NCI-H1092 (cell line): ENCODE measurements around the gene LRBA.
A peak's percentile ranks its signal among the peaks of the same experiment; 100 is the strongest.

Source experiments
- DNase-seq: peaks from one replicate; lab custom pipeline; 2025; lab: John Stamatoyannopoulos, UW

LRBA gene

DNA sequence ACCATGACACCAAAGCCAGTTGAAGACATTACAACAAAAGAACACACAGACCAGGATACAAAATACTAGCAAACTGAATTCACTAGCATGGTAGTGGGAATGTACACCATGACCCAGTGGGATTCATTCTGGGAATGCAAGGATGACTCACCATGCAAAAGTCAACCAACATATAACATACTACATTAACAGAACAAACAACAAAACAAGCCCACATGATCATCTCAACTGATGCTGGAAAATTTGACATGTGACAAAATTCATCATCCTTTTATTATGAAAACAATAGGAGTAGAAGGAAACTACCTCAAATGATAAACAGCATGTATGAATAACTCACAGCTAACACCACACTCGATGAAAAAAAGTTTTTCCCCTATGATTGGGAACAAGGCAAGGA is 746.6 kb downstream of the LRBA start:
- DNase-seq: no peak

DNA sequence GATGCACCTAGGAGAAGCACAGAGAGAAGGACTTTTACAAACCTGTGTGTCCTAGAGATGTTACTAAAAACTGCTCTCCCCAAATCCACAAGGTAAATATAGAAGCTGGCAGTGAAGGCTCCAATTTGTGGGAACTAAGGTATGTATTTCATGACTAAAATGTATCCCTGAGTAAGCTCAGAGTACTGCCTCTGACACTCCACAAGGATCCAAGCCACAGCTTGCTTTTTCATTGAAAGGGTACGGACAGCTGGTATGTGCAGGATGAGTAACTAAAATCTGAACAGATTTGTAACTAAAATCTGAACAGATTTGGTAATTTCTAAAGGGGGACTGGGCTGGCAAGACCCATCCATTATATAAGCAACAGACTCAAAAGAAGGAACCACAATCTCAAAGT is 749.3 kb downstream of the LRBA start:
- DNase-seq: no peak

DNA sequence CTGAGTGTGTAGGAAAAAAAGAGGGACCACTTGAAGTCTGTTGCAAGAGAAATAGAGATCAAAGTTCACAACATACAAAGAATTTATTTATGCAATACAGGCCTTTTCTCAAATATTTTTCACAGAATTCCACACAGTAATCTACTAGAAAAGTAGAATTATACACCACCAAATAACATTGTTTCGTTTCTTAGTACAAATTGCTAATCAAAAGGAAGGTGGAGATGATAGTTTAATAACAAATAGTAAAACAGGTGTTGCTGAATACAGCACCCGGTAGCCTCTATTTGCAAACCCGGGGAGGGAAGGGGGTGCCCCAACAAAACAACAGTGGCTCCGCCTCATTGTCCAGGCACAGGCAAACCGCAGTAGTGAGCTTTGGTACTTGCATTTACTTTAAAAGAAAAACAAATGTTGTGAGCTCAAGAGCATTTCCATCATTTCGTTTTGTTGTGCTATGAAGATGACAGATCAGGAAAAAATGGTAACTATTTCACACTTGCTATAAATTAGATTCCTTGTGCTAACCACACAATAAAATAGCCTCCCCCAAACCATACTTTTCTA is 750.4 kb downstream of the LRBA start:
- no peak for DNase-seq

DNA sequence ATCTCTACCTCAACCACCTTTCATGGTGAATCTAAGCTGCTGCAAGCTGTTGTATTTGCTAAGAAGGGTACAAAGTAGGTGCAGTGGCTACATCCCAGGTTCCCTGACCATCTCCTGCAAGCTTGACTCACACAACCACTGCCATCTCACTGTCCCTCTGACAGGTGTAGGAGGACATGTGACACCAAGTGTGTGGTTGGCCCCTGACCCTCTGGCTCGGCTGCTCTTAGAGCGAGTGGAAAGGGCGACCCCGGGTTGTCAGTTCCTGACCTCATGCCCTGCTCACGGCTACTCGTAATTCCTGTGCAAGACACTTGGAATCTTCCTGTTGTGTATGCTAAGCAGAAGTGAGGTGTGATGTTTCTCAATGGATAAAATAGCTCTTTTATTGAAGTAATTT is 752.5 kb downstream of the LRBA start:
- DNase-seq: no peak

DNA sequence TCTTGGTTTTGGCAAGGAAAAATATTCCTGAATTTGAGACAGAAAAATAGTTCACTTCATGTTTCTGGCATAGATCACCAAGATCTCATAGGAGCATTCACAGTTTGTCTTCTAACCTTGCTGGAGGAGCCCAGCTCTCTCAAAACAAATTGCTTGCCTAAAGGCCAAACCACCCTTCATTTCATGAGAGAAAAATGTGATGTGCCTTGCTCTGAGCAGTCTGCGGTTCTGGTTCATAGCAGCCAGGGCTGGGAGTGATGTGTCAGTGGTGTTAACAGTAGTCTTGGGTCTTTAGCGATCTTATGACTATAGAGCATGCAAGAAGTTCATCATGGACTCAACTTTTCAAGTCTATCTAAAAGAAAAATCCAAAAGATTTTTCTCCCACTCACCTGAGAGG is 753.5 kb downstream of the LRBA start:
- DNase-seq: no peak

DNA sequence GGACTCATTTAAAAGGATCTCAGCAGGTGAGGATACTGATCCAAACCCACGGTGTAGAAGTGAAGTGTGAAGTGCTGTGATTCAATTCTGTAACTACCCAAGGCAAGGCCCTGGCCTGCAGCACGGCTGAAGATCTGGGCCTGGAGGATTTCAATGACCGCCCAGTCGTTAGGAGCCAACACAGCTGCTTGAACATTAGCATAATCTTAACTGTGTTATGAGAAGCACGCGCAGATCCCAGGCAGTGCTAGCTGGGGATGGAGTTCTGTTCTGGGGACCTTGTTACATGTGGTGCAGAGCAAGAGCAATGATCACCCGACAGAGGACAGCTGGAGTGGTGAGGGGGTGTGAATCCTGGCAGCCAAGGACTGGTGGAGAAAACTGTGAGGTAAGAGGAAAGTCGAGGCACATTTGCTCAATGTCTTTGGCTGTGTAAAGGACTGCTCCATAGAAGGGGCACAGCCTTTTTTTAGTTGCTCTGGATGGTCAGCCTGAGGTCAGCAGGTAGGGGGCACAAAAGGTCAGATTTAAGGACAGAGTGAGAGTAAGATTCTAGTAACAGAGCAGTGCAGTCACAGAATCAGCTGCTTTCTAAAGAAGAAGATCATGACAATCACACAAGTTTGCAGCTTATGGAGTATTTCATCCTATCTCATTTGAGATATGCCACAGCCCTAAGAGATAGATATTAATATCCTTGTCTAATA is 755.1 kb downstream of the LRBA start:
- DNase-seq: no peak

DNA sequence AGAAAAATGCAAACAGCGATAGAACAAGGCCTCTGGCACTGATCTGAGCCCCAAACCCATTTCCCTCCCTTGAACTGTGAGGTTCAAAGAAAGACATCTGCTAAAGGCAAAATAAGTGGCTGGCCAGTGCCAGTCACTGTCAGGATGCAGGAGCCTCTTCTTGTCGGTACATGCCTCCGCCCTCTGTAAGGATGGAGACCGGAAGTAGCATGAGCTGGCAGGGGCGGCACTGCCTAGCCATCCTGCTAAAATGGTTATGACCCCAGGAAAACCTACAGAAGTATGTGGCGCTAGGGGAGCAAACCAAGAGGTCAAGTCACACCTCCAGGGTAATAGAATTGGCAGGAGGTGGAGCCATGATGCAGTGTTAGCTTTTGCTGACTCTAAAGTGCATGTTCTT is 756.5 kb downstream of the LRBA start:
- no peak for DNase-seq

DNA sequence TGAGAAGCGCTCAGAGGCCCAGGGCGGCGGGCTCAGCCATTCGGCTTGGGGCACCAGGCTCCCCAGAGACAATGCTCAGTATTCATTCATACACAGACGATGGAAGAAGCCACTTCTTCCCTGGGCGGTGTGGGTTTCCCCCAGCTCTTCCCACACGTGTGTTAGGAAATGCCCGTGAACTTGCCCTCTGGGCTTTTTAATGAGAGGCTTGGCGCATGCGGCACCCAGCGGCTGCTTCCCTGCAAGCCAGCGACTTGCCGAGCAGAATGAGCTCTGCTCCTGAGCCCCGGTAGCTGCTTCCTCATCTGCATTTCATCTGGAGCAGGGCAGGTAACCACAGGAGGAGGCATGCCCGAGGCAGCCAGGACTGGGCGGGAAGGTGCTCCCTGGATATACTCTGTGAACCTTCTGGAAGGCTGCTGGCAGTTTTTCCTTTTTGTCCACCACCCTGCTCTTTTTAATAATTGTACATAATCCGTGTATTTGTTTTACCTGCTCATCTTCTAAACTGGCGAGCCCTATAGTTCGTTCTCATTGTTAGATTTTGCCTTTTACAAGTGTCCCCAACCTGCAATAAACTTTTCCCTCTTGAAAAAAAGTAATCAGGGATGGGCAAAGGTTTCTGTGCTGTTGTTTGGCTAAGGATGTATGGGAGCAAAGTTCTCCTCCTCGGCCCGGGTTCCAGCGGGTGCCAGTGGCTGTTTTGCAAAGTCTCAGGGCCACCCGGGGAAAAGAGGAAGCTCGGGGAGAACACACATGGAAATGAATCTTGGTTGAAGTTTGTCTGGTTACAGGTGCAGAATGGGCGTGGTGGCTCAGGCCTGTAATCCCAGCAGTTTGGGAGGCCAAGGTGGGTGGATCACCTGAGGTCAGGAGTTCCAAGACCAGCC is 758.0 kb downstream of the LRBA start:
- no peak for DNase-seq

DNA sequence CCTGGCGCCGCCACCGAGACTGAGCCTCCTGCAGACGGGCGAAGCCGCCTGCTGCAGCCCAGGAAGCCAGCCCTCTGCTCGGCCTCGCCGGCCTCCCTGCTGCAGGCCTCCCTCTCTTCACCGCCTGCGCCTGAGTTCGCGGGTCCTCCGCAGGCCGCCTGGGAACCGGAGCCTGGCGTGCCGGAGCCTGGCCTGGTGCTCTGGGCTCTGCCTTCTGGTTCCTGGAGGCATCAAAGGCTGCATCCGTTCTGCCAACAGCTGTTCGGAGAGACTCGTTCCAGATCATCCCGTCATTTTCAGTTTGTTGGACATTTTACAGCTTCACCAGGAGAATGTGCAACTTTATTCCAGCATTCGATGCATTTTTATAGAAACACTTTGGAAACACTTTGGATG is 758.9 kb downstream of the LRBA start:
- no peak for DNase-seq

DNA sequence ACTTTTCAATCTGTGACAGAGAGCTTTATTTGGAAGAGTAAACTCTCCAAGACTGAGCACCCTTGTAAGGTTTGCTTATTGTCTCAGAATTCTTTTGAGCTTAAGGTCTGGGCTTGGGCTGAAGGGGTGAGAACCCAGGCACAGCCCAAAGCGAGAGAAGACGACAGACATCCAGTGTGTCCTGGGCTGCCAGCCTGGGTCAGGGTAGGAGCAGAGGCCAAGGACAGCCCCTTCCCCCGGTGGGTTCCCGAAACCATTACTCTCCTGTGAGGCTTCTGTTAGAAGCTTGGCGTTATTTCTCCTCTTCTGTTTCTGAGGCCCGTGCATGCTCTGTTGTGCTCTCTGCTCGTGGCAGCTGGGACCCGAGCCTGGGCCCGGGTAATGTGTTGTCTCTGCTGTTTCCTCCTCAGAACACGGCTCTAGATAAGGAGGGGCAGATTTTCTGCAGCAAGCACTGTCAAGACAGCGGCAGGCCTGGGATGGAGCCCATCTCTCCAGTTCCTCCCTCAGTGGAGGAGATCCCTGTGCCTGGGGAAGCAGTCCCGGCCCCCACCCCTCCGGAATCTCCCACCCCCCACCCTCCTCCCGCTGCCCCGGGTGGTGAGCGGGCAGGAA is 759.4 kb downstream of the LRBA start:
- DNase-seq: no peak

DNA sequence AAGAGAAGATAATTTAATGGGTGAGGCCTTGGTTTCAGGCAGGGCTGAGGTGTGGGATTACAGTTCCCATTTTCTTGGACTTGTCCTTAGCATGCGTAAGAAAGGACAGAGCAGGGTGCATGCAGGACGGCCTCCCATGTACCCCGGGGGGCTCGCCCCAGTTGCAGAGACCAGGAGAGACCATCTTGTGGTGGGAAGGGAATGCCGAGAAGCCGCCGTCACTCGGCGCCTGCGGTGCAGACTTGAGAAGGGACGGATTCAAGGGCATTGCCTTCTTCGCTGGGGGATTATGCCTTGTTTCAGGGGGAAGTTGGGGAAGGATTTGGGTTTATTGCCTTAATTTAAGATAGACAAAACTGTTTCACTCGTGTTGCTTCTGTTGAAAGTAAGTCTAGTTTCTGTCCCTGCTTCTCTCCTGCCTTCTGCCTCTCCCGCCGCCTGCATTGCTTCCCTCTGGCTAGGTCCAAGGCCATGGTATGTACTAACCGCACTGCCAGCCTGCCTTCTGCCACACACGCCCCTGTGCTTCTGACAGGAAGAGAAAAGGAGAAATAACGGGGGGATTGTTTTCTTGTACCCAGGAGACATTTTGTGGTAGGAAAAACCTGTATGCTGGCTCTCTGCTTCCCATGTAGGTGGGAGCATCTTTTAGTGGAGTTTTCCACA is 761.0 kb downstream of the LRBA start:
- no peak for DNase-seq

DNA sequence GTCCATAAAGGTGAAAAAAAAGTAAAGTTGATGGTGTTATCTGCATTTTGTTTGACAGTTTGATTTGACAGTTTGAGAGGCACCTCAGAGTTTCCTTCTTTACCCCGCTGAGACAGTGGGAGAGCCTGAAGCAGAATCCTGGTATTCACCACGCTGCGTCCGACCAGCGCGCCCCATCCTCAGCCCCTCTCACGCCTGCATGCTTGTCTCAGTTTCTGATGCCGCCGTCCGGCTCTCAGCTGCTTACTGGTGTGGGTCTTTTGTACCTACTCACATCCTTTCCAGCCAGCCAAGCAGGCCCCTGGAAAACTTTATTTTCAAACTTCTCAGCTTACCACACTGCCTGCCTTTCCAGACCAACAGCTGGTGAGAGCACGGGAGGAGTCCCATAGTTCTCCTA is 761.7 kb downstream of the LRBA start:
- no peak for DNase-seq

DNA sequence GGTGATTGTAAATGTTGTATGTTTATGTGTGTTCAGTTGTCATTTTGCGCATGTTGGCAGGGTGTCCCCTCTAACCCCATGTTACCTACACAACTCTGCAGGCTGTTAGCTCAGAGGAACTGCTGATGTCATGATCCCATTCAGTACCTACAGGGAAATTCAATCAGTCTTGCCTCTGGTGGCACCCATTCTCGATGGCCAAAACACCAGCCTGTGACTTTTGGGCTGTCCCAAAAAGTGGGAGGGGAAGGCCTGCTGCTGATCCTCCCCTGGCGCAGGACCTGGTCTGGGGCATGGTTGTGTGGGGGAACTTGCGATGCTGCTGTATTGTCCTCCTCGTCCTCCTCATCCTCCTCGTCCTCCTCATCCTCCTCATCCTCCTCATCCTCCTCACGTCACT is 762.3 kb downstream of the LRBA start:
- no peak for DNase-seq

DNA sequence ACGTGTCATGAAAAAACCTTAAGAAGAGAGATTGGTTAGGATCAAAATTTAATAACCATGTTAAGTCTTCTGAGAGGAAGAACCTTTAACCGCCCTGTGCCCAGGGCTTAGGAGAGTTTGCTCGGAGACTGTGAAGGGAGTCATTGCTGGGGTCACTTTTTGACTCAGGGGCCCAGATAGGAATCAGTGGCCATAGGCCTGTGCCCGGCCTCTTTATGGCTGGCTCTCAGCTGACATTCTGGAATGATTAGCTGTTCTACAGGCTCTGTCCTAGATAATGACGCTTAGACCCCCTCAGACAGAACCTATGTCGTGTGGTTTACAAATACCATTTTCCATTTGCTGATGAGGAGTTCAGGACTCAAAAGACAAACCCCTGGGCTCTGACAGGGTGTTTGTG is 762.8 kb downstream of the LRBA start:
- no peak for DNase-seq

DNA sequence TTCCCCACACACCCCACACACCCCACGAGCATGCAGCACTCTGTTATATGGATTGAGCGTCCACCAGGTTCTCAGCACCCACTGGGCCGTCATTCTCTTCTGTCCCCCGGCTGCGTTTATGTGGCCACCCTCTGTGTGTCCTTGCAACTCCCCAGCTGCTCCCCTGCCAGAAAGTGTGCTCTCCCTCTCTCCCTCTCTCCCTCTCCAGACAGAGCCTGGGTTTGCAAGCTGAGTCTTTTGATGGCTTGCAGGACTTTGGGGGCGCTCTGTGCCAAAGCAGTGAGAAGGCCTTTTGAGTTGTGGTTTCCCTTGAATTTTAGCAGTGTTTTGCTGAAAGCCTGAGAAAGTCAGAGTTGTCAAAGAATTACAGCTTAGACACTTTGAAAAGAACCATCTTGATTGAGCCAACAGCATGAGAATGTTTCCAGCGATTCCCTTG is 763.3 kb downstream of the LRBA start:
- no peak for DNase-seq

DNA sequence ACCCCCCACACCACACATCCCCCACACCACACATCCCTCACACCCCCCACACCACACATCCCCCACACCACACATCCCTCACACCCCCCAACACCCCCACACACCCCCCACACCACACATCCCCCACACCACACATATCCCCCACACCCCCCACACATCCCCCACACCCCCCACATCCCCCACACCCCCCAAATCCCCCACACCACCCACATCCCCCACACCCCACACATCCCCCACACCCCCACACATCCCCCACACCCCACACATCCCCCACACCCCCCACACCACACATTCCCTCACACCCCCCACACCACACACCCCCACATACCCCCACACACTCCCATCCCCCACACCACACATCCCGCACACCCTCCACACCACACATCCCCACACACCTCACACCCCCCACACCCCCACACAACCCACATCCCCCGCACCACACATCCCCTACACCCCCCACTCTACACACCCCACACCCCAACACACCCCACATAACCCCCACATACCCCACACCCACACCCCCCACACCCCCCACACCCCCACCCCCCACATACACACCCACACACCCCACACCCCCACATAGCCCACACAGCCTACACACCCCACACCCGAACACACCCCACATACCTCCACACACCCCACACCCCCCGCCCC is 764.0 kb downstream of the LRBA start:
- no peak for DNase-seq

DNA sequence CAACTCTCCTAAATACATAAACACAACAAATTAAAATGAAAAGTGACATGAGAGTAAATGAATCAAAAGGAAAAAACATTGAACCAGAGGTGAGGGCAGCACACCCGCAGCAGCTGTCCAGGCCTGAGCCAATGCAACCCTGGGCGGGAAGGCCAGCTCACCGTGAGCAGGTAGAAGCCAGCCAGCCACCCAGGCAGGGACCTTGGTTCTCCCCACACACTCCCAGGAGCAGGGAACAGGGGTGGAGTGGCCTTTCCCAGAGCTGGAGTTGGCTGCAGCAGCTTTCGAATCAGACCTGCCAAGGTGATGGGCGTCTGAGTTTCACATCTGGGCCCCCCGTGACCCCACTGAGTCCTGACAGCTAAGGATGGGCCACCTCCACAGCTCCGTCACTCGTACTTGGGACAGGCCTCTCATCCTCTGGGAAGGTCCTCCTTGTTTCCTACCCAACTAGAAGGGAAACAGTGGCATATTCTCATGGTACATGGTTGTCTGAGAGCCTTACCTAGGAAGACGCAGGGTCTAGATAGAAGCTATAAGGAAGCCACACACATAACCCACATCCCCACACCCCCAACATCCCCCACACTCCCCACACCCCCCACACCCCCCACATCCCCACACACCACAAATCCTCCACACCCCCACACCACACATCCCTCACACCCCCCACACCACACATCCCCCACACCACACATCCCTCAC is 764.6 kb downstream of the LRBA start:
- DNase-seq: no peak

DNA sequence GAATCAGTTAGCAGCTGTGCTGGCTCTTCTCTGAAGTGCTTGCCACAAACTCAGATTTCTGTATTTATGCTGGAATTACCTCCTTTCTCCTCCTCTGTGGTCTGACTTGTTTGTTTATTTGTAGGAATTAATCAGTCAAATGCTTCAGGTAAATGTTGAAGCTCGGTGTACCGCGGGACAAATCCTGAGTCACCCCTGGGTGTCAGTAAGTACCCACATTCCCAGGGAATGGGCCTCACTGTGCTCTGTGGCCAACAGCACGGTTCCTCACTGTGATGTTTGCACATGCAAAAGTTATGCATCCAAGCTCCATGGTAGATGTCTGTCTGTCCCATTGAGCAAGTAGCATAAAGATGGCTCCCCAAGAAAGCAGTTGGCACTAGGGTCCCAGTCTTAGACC is 766.9 kb downstream of the LRBA start:
- no peak for DNase-seq

DNA sequence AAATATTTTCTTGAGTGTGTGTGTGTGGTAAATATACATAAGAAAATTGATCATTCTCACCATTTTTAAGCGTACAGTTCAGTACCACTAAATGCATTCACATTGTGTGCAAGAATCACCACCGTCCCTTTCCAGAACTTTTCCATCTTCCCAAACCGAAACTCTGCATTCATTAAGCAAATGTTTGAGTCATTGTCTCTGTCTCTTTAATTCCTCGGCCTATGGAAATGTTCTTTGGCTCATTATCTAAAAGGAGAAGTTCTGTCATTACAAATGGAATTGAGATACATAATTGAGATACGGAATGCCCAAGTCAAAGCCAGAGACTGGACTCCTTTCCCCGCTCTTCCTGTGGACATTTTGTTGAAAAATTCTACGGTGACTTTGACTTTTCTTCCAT is 767.9 kb downstream of the LRBA start:
- DNase-seq: no peak

DNA sequence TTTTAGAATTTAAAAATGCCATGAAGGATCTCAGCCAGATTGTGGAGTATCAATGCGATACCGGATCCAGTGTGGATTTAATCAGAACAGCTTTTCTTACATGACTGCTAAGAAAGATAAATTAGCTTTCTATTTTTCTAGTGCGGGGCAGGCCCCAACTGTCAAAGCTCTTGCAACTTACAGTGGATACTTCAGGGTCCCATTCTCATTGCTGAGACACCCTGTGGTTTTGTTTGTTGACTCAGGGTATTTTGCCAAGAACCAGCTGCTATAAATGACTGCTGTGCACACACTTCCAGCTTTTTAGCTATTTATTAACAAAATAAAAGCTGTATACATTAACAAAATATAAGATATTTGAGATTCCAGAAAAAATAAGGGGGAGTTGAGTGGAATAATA is 770.5 kb downstream of the LRBA start:
- peak; percentile 35 for DNase-seq

DNA sequence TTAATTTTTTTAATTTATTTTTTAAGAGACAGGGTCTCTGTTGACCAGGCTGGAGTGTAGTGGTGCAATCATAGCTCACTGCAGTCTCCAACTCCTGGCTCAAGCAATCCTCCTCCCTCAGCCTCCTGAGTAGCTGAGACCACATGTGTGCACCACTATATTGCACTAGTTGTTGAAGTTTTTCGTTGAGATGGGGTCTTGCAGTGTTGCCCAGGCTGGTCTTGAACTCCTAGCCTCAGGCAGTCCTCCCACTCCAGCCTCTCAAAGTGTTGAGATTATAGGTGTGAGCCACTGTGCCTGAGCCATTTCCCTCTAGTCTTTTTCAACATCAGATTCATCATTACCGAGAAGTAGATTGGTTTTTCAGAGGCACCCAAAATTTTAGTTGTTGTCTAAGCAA is 771.2 kb downstream of the LRBA start:
- no peak for DNase-seq
